NCI-H1092 (cell line): ENCODE measurements around the gene CHADL.
"Not testable (repeated sequence)": the region's sequence is repeated elsewhere in the genome, so short reads cannot be mapped to it uniquely, and the experiment has no call there.

Experiments
- DNase-seq: peaks from one replicate; lab custom pipeline; 2025; lab: John Stamatoyannopoulos, UW

CHADL gene

GRCh38 chr22:41240377-41241132, at the start of gene CHADL:
Gene CHADL (minus strand): TSS chr22:41240931. CDS start chr22:41240881, 50 bp downstream.
- no peak for DNase-seq

DNA sequence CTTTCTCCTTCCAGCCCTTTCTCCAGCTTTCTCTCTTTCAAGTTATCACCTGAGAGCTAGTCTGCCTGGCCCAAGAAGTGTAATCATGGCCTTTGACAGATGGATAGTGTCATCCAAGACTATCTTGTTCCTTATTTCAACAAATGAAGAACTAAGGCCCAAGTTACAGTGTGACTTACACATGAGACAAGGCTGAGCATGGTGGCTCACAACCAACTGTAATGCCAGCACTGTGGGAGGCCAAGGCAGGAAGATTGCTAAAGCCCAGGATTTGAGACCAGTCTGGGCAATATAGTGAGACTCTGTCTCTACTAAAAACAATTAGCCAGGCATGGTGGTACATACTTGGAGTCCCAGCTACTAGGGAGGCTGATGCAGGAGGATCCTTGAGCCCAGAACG, 48.9 kb upstream of the CHADL start:
- no peak for DNase-seq

GRCh38 chr22:41288245-41288946, 47.7 kb upstream of the CHADL start:
- no peak for DNase-seq

GRCh38 chr22:41286639-41287091, 45.9 kb upstream of the CHADL start:
- DNase-seq, result no peak

- DNase-seq, result peak; percentile 98
Measured at GRCh38 chr22:41285820-41286638, 45.3 kb upstream of the CHADL start, which contains the start of gene RANGAP1. Gene RANGAP1 (minus strand): TSS chr22:41286187. CDS start chr22:41281044, 5,143 bp downstream.

DNA sequence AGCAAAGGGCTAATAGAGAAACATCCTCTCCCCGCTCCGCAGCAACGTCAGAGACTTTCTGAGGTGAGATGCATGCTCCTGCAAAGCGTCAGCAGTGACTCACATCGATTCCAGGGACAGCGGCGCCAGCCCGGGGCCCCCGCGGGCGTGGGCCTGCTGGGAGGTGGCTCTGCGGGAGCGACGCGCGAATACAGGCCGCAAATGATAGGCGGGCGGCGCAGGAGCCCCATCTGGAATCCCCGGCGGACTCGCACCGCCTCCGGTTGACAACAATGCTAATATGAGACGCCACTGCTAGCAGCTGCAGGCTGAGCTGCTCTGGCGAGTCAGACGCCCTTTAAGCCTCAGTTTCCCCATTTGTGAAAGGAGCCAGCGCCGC, 44.7 kb upstream of the CHADL start:
- DNase-seq, result no peak

DNA sequence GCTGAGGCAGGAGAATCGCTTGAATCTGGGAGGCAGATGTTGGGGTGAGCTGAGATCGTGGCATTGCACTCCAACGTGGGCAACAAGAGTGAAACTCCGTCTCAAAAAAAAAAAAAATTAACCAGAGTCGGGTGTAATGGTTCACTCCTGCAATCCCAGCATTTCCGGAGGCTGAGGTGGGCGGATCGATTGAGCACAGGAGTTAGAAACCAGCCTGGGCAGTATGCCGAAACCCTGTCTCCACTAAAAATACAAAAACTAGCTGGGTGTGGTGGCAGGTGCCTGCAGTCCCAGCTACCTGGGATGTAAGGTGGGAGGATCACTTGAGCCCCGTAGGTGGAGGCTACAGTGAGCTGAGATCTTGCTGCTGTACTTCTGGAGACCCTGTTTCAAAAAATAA, 43.7 kb upstream of the CHADL start:
- no peak for DNase-seq

GRCh38 chr22:41280854-41281253, 40.1 kb upstream of the CHADL start:
- no peak for DNase-seq

DNA sequence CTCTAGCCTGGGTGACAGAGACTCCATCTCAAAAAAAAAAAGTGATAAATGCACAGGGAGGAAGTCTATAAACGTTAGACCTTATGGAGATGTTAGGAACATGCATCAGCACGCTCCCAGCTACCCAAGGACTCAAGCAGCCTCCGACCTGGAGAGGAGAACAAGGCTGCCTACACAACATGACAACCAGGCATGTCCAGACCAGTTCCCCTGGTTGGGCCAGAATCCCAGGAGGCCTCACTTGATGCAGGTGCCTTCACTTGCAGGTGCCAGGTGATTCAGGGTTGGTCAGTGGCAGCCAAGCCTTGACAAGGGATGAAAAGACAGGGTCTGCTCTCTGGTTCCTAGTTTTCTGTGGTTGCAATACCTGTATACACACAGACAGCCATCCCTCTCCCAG, 39.3 kb upstream of the CHADL start:
- no peak for DNase-seq

DNA sequence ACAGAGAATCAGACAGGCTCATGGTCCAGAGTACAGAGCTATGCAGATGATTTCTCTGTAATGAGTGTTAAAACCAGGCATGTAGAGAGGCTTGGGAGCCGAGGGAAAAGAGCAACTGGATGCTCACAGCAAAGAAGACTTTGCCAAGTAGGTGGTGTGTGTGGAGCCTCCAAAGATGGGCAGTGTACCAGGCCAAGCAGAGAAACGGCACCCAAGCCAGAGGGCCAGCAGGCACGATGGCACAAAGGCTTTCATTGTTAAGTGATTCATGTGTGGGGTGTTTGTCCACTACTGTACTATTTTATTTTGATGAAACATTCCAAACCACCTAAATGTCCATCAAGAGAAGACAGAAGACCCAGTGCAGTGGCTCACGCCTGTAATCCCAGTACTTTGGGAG, 34.1 kb upstream of the CHADL start:
- no peak for DNase-seq

GRCh38 chr22:41273128-41273527, 32.4 kb upstream of the CHADL start:
- no peak for DNase-seq

DNA sequence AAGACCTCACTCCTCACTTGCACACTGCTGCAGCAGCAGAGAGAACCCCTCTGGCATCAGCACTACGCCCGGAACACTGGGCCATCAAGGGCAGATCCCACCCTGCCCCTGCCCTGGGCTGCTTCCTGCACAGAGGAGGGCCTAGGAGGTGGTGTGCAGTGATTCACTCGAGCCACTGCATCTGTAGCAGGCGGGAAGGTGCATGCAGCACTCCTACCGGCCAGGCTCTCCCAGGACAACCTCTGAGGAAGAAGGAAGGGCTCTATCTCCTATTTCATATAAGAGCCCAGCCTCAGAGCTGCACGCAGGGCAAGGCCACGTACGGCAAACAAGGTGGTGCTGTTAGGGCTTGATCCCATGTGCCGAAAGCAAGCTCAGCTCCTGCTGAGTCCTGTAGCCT, 31.1 kb upstream of the CHADL start:
- DNase-seq, result no peak

GRCh38 chr22:41267958-41268357, 27.2 kb upstream of the CHADL start:
- DNase-seq, result no peak

GRCh38 chr22:41264408-41264941, 23.7 kb upstream of the CHADL start:
- no peak for DNase-seq

GRCh38 chr22:41263704-41264103, 23.0 kb upstream of the CHADL start:
- DNase-seq, result no peak

- no peak for DNase-seq
Measured at GRCh38 chr22:41262250-41262765, 21.6 kb upstream of the CHADL start.

- DNase-seq, result no peak
Measured at GRCh38 chr22:41261541-41262249, 21.0 kb upstream of the CHADL start.

DNA sequence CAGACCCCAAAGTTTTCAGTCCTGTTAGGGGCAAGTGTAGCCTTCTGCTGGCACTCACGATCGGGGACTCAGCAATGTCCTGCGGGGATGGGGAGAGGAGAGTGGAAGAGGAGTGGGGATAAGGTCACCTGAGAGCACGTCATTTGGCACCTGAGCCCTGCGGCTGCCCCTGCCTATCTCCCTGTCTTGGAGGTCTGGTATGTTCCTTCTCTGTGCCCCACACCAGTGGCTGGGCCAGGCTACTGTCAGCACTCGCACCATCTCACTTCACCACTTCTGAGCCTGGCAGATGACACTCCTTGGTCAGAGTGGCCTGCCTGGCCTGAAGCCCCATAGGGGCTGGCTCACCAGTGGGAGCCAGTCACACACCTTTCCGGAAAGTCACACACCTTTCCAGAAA, 20.1 kb upstream of the CHADL start:
- no peak for DNase-seq

- DNase-seq, result not testable (repeated sequence)
Measured at GRCh38 chr22:41259756-41260155, 19.0 kb upstream of the CHADL start.

- DNase-seq, result no peak
Measured at GRCh38 chr22:41257696-41258095, 17.0 kb upstream of the CHADL start.
